GM12891 (cell line): ENCODE results near the gene TES.

ENCODE experiments used
- DNase-seq: peaks from one replicate; pipeline ENCODE4 v3.0.0; 2011; ENCODE audit warnings: low spot score; ENCODE audit not compliant: insufficient read length
- FAIRE-seq: peaks from 2 replicates; lab custom pipeline; 2011; peaks lifted over from hg19 to GRCh38; lab: Jason Lieb, UNC
- PAX5 ChIP-seq: IDR thresholded peaks from 2 replicates; pipeline ENCODE4 v1.6.1; 2011; ENCODE audit warnings: low read length, moderate library complexity, mild to moderate bottlenecking; ENCODE audit not compliant: insufficient read depth, severe bottlenecking
- POLR2A ChIP-seq: IDR thresholded peaks from 2 replicates; pipeline ENCODE4 v1.6.1; 2011; ENCODE audit warnings: low read depth, low read length, control low read depth
- POLR2AphosphoS5 ChIP-seq: IDR thresholded peaks from 2 replicates; pipeline ENCODE4 v1.6.1; 2011; ENCODE audit warnings: low read depth, low read length, control low read depth
- POU2F2 ChIP-seq: IDR thresholded peaks from 2 replicates; pipeline ENCODE4 v1.6.1; 2011; ENCODE audit warnings: low read depth, mild to moderate bottlenecking, control low read depth, low read length, moderate library complexity
- SPI1 ChIP-seq: IDR thresholded peaks from 2 replicates; pipeline ENCODE4 v1.6.1; 2011; ENCODE audit warnings: low read depth, low read length, control low read depth
- TAF1 ChIP-seq: IDR thresholded peaks from 2 replicates; pipeline ENCODE4 v1.6.1; 2011; ENCODE audit warnings: low read depth, low read length, control low read depth

Gene TES

GRCh38 chr7:116185956-116186355 lies 24.4 kb upstream of the TES start:
- TF ChIP-seq PAX5 (no peak), POLR2A (no peak), TAF1 (no peak), POLR2AphosphoS5 (no peak)
- DNase-seq: no peak
- FAIRE-seq: no peak

DNA sequence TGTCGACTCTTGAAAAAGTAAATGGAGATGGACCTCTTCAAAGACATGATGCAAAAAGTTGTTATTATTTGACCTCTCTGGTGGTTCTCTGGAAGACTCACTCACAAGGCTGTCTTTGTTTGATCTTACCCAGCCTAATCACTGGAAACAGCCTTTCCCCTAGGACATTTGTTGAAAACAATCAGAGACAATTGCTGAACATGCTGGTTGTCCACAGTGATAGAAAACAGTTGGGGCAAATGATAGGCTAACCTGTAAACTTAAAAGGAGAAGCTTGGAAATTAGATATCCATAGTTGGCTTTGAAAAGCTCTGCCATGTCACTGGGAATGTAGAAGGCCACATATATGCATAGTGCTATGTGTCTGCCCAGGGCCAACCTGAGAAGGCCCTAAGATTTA lies 22.9 kb upstream of the TES start:
- FAIRE-seq (no peak), DNase-seq (no peak)
- TF ChIP-seq TAF1 (no peak), POU2F2 (no peak), POLR2AphosphoS5 (no peak), PAX5 (no peak), SPI1 (no peak), POLR2A (no peak)

GRCh38 chr7:116193329-116194087 lies 16.8 kb upstream of the TES start:
- FAIRE-seq (no peak), DNase-seq (no peak)
- no peak for TF ChIP-seq PAX5
- no peak for TF ChIP-seq POLR2AphosphoS5
- no peak for TF ChIP-seq POU2F2
- no peak for TF ChIP-seq SPI1
- no peak for TF ChIP-seq TAF1
- TF ChIP-seq POLR2A: no peak

DNA sequence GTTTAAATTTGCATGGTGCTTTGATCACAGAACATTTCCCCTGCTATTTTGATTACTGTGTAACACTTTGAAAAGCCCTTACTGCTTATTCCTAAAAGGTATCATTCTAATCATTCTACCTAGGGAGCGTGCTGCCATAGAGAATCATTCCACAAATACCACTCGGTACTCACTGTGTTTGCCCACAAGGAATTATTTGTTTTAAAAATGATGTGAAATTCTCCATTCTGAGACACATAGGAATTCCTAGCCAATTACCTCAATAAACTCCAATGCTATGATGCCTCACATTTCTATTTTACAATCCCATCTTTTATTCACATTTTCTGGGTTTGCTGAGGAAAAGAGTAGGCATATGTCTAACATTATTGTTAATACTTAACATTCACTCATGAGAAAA lies 16.2 kb upstream of the TES start:
- DNase-seq (no peak), FAIRE-seq (no peak)
- TF ChIP-seq SPI1 (no peak), POU2F2 (no peak), TAF1 (no peak), PAX5 (no peak), POLR2A (no peak), POLR2AphosphoS5 (no peak)

GRCh38 chr7:116195451-116195850 lies 14.9 kb upstream of the TES start:
- DNase-seq (no peak), FAIRE-seq (no peak)
- TF ChIP-seq POLR2AphosphoS5: no peak
- no peak for TF ChIP-seq POU2F2
- no peak for TF ChIP-seq TAF1
- TF ChIP-seq POLR2A: no peak
- TF ChIP-seq PAX5: no peak
- no peak for TF ChIP-seq SPI1

- TF ChIP-seq SPI1 (no peak), POLR2AphosphoS5 (no peak), POLR2A (no peak), TAF1 (no peak), PAX5 (no peak), POU2F2 (no peak)
- DNase-seq (no peak), FAIRE-seq (no peak)
Measured at GRCh38 chr7:116196947-116197346, 13.4 kb upstream of the TES start.

- FAIRE-seq: no peak
- no peak for DNase-seq
Measured at GRCh38 chr7:116197360-116197759, 13.0 kb upstream of the TES start.

DNA sequence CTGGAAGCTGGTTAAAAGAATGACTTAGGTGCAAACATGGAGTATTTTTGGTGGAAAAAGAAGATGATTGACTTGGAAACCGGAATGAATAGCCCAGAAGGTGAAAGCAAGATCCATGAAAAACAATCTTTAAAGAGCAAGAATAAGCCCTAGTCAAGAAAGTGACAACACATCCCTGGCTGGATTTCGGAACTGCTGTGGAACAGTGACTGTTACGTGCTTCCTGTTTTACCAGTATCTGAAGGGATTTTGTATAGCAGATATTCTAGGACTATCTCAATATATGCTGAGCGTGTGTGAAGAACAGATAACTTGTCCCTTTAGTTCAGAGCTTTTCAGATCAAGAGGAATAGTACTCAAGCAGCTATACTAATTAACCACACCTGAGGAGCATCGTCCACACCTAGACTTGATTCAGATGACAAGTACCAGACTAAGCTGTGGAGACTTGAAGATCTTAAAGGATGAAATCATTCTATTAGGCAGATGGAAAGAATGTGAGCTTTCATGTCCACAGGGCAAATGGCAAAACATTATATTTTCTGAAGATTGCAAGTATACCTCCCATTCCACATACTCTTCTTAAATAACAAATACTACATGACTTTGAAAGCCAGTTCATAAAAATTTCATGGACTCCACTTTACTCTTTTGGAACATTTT lies 11.5 kb upstream of the TES start:
- DNase-seq (no peak), FAIRE-seq (no peak)
- TF ChIP-seq PAX5: no peak
- no peak for TF ChIP-seq TAF1

More at GRCh38 chr7:116197360-116197759, 13.0 kb upstream of the TES start:
- TF ChIP-seq POU2F2 (no peak), POLR2A (no peak), POLR2AphosphoS5 (no peak), SPI1 (no peak), PAX5 (no peak)

DNA sequence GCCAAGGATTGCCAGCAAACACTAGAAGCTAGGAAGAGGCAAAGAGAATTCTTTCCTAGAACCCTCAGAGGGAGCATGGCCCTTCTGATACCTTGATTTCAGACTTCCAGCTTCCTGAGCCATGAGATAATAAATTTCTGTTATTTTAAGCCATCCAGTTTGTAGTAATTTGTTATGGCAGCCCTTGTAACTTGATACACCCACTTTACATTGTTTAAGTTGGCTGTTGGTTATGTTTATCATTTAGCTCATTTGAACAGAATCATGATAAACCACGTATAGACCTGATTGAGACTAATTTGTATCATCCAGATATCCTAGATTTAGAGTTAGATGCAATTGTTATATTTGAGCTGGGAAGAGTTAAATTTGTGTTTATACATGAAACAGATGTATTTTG lies 9.4 kb upstream of the TES start:
- no peak for DNase-seq
- no peak for FAIRE-seq
- no peak for TF ChIP-seq PAX5
- TF ChIP-seq POLR2A: no peak
- no peak for TF ChIP-seq POU2F2

GRCh38 chr7:116206141-116206540 lies 4.2 kb upstream of the TES start:
- TF ChIP-seq POLR2AphosphoS5: no peak
- TF ChIP-seq SPI1: no peak
- no peak for FAIRE-seq
- no peak for DNase-seq
